ENCODE data around the gene MTUS2. TPM values are rescaled to one million over a fixed set of nuclear protein-coding genes. Genes with fewer than 3 reads are reported as not detected.

MTUS2 gene
- total RNA-seq, 1 experiment from 2014 or later, result 0.11 TPM

GRCh38 chr13:29535663-29536655 is 715.8 kb downstream of the MTUS2 start:
- Histone ChIP-seq H3K36me3 (ENCODE audit: insufficient read depth, low read length, poor library complexity, severe bottlenecking) (peaks cover 44% of the 10 kb centered on the region), H3K4me1 (ENCODE audit: insufficient read depth, low read length, poor library complexity, severe bottlenecking) (peaks cover 19% of the 10 kb centered on the region), H3K27me3 (replicated peaks; ENCODE audit: insufficient read depth, low read depth, low read length, poor library complexity) (no peaks in the 10 kb centered on the region), H3K4me3 (ENCODE audit: low read depth, low read length, poor library complexity, severe bottlenecking) (no peak overlapping the region), H3K9me3 (ENCODE audit: low read depth, low read length, poor library complexity, severe bottlenecking) (no peaks in the 10 kb centered on the region), H3K27ac (ENCODE audit: low read depth, low read length, poor library complexity, severe bottlenecking) (no peak overlapping the region)
- DNase-seq (ENCODE audit: low spot score), result peak; percentile 89
- ChIA-PET POLR2A (ENCODE audit: low non-redundant PET) (no interaction called here), CTCF (no interaction called here)
- TF ChIP-seq CTCF (conservative IDR thresholded peaks at IDR 0.05; ENCODE audit: low read depth, low read length) (no peak), EZH2 (IDR thresholded peaks at IDR 0.05; ENCODE audit: borderline replicate concordance, low read depth, low read length, poor library complexity, severe bottlenecking) (no peak)
- intact Hi-C loops (cut with micrococcal nuclease; ENCODE audit: unreplicated experiment), result no loop called here
- no TSS peak for BruUV-seq (replicated peaks)

GRCh38 chr13:29536853-29537252 is 716.7 kb downstream of the MTUS2 start:
- TF ChIP-seq EZH2 (IDR thresholded peaks at IDR 0.05; ENCODE audit: borderline replicate concordance, low read depth, low read length, poor library complexity, severe bottlenecking) (no peak), CTCF (conservative IDR thresholded peaks at IDR 0.05; ENCODE audit: low read depth, low read length) (no peak)
- Histone ChIP-seq H3K4me1 (ENCODE audit: insufficient read depth, low read length, poor library complexity, severe bottlenecking) (peaks cover 19% of the 10 kb centered on the region), H3K9me3 (ENCODE audit: low read depth, low read length, poor library complexity, severe bottlenecking) (no peaks in the 10 kb centered on the region), H3K27me3 (replicated peaks; ENCODE audit: insufficient read depth, low read depth, low read length, poor library complexity) (no peaks in the 10 kb centered on the region), H3K36me3 (ENCODE audit: insufficient read depth, low read length, poor library complexity, severe bottlenecking) (peaks cover 36% of the 10 kb centered on the region), H3K27ac (ENCODE audit: low read depth, low read length, poor library complexity, severe bottlenecking) (no peak overlapping the region), H3K4me3 (ENCODE audit: low read depth, low read length, poor library complexity, severe bottlenecking) (no peak overlapping the region)
- BruUV-seq (replicated peaks), result no TSS peak
- ChIA-PET CTCF (no interaction called here), POLR2A (ENCODE audit: low non-redundant PET) (no interaction called here)
- intact Hi-C loops (cut with micrococcal nuclease; ENCODE audit: unreplicated experiment), result no loop called here
- no peak for DNase-seq (ENCODE audit: low spot score)

GRCh38 chr13:29537736-29538651 is 717.9 kb downstream of the MTUS2 start:
- no peaks in the 10 kb centered on the region for H3K27me3 ChIP-seq (replicated peaks; ENCODE audit: insufficient read depth, low read depth, low read length, poor library complexity)
- no peaks in the 10 kb centered on the region for H3K9me3 ChIP-seq (ENCODE audit: low read depth, low read length, poor library complexity, severe bottlenecking)
- H3K36me3 ChIP-seq (ENCODE audit: insufficient read depth, low read length, poor library complexity, severe bottlenecking), result peaks cover 25% of the 10 kb centered on the region
- ChIA-PET CTCF (no interaction called here), POLR2A (ENCODE audit: low non-redundant PET) (no interaction called here)
- no peak overlapping the region for H3K4me3 ChIP-seq (ENCODE audit: low read depth, low read length, poor library complexity, severe bottlenecking)
- H3K27ac ChIP-seq (ENCODE audit: low read depth, low read length, poor library complexity, severe bottlenecking), result no peak overlapping the region
- no TSS peak for BruUV-seq (replicated peaks)
- peaks cover 19% of the 10 kb centered on the region for H3K4me1 ChIP-seq (ENCODE audit: insufficient read depth, low read length, poor library complexity, severe bottlenecking)
- no peak for DNase-seq (ENCODE audit: low spot score)
- intact Hi-C loops (cut with micrococcal nuclease; ENCODE audit: unreplicated experiment), result no loop called here
- no peak for TF ChIP-seq EZH2 (IDR thresholded peaks at IDR 0.05; ENCODE audit: borderline replicate concordance, low read depth, low read length, poor library complexity, severe bottlenecking)
- no peak for TF ChIP-seq CTCF (conservative IDR thresholded peaks at IDR 0.05; ENCODE audit: low read depth, low read length)
